ENCODE data around the gene FUZ. TPM values are rescaled to one million over a fixed set of nuclear protein-coding genes. Genes with fewer than 3 reads are reported as not detected.

The FUZ gene
- polyA plus RNA-seq, 1 of the 3 experiments (the other 2 are of a cell fraction): 29.9 TPM

DNA sequence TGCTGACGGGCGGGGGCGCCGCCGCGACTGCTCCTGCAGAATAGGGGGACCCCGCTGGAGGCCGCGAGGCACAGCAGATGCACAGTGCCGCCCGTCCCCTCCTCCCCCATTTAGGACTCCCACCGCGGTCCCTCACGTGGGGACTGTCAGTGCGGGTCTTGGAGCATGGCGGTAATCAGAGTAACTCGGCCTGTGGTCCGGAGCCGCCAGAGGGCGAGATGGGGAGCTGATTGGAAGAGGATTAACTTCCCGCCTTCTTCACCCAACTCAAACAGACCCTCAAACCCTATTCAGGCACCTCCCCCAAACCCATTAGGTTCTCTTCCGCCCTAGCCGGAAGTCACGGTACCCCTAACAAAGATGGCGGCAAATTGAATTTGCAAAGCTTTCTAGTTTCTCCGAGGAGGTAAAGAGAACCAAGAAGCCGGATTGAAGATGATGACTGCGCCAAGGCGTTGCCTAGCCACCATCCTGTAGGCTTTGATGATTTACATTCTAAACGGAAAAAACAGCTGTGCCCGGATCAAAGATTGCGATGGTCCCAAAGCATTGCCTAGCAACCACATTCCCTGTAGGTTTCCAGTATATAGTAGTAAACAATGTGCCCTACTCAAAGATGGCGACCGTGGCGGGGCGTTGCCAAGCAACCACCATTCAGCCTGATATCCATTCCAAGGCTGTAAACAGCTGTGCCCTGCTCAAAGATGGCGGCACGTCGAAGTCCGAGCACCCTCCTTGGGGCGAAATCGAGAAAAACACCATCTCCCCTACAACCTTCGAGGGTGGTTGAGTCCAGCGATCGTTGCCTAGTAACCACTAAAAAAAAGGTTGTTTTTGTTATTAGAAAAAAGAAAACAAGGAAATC lies at the start of gene FUZ (continued):
- peak; percentile 38; the same call in 1 of the 2 replicates for TF ChIP-seq CTCF (IDR thresholded peaks at IDR 0.05)
- TF ChIP-seq, protein P1, sequence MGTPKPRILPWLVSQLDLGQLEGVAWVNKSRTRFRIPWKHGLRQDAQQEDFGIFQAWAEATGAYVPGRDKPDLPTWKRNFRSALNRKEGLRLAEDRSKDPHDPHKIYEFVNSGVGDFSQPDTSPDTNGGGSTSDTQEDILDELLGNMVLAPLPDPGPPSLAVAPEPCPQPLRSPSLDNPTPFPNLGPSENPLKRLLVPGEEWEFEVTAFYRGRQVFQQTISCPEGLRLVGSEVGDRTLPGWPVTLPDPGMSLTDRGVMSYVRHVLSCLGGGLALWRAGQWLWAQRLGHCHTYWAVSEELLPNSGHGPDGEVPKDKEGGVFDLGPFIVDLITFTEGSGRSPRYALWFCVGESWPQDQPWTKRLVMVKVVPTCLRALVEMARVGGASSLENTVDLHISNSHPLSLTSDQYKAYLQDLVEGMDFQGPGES (IDR thresholded peaks at IDR 0.05; ENCODE audit: low read depth, low read length): no peak
- TF ChIP-seq MXI1 (IDR thresholded peaks at IDR 0.05; ENCODE audit: low read depth, low read length): peak; percentile 97
- peak; percentile 7; the same call in 1 of the 2 replicates for TF ChIP-seq JUND (IDR thresholded peaks at IDR 0.05)
- TF ChIP-seq YY1 (IDR thresholded peaks at IDR 0.05; ENCODE audit: low read depth): peak; percentile 99
- peak; percentile 48 for TF ChIP-seq CHD2 (IDR thresholded peaks at IDR 0.05; ENCODE audit: low read length, partially characterized antibody)
- no peak for TF ChIP-seq MEF2A (IDR thresholded peaks at IDR 0.05; ENCODE audit: borderline replicate concordance, low read depth)
- TF ChIP-seq SIN3A (IDR thresholded peaks at IDR 0.05; ENCODE audit: borderline replicate concordance, low read depth, low read length): peak; percentile 68; the same call in 1 of the 2 replicates
- TF ChIP-seq, protein P2, sequence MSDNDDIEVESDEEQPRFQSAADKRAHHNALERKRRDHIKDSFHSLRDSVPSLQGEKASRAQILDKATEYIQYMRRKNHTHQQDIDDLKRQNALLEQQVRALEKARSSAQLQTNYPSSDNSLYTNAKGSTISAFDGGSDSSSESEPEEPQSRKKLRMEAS (IDR thresholded peaks at IDR 0.05; ENCODE audit: low read depth): peak; percentile 77
- peak; percentile 33 for TF ChIP-seq RAD21 (IDR thresholded peaks at IDR 0.05; ENCODE audit: low read length)
- no peak for TF ChIP-seq EZH2phosphoT487 (IDR thresholded peaks at IDR 0.05; ENCODE audit: borderline replicate concordance, low read depth)

DNA sequence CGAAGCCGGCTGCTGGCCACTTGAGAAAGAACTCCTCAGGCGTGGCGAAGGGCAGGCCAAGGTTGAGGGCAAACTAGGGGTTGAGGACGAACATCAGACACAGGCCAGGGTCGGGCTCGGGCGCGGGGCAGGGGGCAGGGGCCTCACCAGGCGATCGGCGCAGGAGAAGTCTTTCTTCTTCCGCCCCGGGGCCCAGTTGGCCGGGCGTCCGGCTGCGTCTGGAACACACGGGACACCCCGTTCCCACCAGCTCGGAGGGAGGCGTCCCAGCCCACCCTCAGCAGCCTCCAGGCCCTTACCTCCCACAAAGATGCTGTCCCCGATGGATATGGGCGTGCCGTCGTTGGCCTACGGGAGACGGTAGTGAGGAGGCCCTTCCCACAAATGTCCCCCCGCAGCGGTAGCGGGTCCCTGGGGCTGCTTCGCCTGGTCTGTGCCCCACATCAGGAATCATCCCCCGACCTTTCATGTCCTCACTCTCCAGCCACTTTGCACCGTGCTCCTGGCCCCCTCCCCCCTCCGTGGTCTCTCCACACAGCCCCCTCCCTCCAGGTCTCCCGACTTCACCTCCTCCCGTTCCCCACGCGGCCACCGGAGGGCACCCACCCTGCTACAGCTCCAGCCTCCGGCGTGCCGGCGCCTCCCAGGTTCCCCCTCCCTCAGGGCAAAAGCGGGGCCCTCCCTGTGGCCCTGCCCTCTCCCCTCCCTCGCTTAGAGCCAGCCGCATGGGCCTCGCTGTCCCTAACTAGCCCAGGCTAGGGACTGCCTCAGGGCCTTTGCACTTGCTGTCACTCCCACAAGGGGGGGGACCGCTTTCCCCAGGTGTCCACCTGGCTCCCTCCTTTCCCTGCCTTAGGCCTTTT lies 49.5 kb upstream of the FUZ start:
- ChIA-PET POLR2A (no interaction called here), CTCF (interaction anchor here (1.0 to 3.4 kb wide), 5 partner anchors 9 to 111 kb away, joined by 3 to 20 read pairs (median 4); partner anchors contain the start of genes AKT1S1, PTOV1 and TBC1D17)
- H3K79me2 ChIP-seq (ENCODE audit: insufficient read depth): peaks cover 42% of the 10 kb centered on the region
- WGBS (ENCODE audit: low lambda C conversion rate): 83% methylated on average over 29 of the region's 49 CpGs
- no peaks in the 10 kb centered on the region for H3K9me2 ChIP-seq
- H3K36me3 ChIP-seq (replicated peaks in 1 of 2; ENCODE audit: control insufficient read depth in 1 of 2, insufficient read depth in 2 of 2, low read length in 1 of 2): peaks cover 25 to 57% of the 10 kb centered on the region in 2 experiments
- H3K4me1 ChIP-seq (ENCODE audit: control insufficient read depth in 1 of 2, insufficient read depth in 2 of 2, low read depth in 1 of 2, low read length in 1 of 2): peaks cover 22 to 23% of the 10 kb centered on the region in 2 experiments; a peak in 3 of 4 replicates
- DNase-seq: peak; percentile 77
- no peak overlapping the region for H2AFZ ChIP-seq (ENCODE audit: low read depth)
- H3K4me2 ChIP-seq: no peak overlapping the region
- no peak for TF ChIP-seq EP300 (IDR thresholded peaks at IDR 0.05; ENCODE audit: borderline replicate concordance in 1 of 2, low read depth in 1 of 2, low read length in 1 of 2)
- peak; percentile 50 for TF ChIP-seq CTCF (IDR thresholded peaks at IDR 0.05)
- H3F3A ChIP-seq (replicated peaks; ENCODE audit: insufficient read depth): peaks cover 42% of the 10 kb centered on the region
- H3K9me3 ChIP-seq: no peaks in the 10 kb centered on the region
- peaks cover 36% of the 10 kb centered on the region for H4K20me1 ChIP-seq (ENCODE audit: insufficient read depth)
- no peak overlapping the region; a peak in 1 of 4 replicates for H3K27ac ChIP-seq (ENCODE audit: low read depth in 2 of 2, low read length in 1 of 2)
- H3K9ac ChIP-seq: no peak overlapping the region
- H3K27me3 ChIP-seq (ENCODE audit: insufficient read depth): no peaks in the 10 kb centered on the region
- H3K4me3 ChIP-seq (ENCODE audit: low read depth in 2 of 2, low read length in 1 of 2): no peak overlapping the region

All from SK-N-SH (cell line).